Measurements from ENCODE around the gene PIGU.

The PIGU gene

GRCh38 chr20:34575271-34575670, 101.6 kb downstream of the PIGU start:
- no peak for DNase-seq

- DNase-seq, result no peak
Measured at GRCh38 chr20:34574861-34575260, 102.0 kb downstream of the PIGU start.

- DNase-seq, result no peak
Measured at GRCh38 chr20:34574426-34574825, 102.5 kb downstream of the PIGU start.

- DNase-seq, result no peak
Measured at GRCh38 chr20:34573541-34574300, 103.2 kb downstream of the PIGU start.

GRCh38 chr20:34571753-34572152, 105.1 kb downstream of the PIGU start:
- DNase-seq, result no peak

- no peak for DNase-seq
Measured at GRCh38 chr20:34570859-34571306, 106.0 kb downstream of the PIGU start.

GRCh38 chr20:34569598-34569997, 107.3 kb downstream of the PIGU start:
- no peak for DNase-seq

- DNase-seq, result no peak
Measured at GRCh38 chr20:34567892-34568865, 108.7 kb downstream of the PIGU start.

GRCh38 chr20:34566978-34567891, 109.7 kb downstream of the PIGU start:
- DNase-seq, result no peak

- no peak for DNase-seq
Measured at GRCh38 chr20:34564833-34565232, 112.1 kb downstream of the PIGU start.

- no peak for DNase-seq
Measured at GRCh38 chr20:34562641-34563040, 114.3 kb downstream of the PIGU start.

- DNase-seq, result no peak
Measured at GRCh38 chr20:34561661-34562060, 115.2 kb downstream of the PIGU start.

GRCh38 chr20:34560614-34561013, 116.3 kb downstream of the PIGU start:
- DNase-seq, result no peak

- DNase-seq, result no peak
Measured at GRCh38 chr20:34560141-34560523, 116.8 kb downstream of the PIGU start.

- no peak for DNase-seq
Measured at GRCh38 chr20:34559311-34560140, 117.4 kb downstream of the PIGU start.

- peak; percentile 92 for DNase-seq
Measured at GRCh38 chr20:34558320-34559218, 118.3 kb downstream of the PIGU start, which contains the start of gene MAP1LC3A. Gene MAP1LC3A (plus strand): TSS chr20:34558718. CDS start chr20:34558869, 151 bp downstream.

GRCh38 chr20:34557936-34558319, 119.0 kb downstream of the PIGU start:
- DNase-seq, result no peak

GRCh38 chr20:34553366-34553867, 123.5 kb downstream of the PIGU start:
- no peak for DNase-seq

GRCh38 chr20:34552569-34552968, 124.3 kb downstream of the PIGU start:
- no peak for DNase-seq

- no peak for DNase-seq
Measured at GRCh38 chr20:34549929-34550305, 127.0 kb downstream of the PIGU start.

Data from CD4-positive, alpha-beta T cell treated with Interleukin-17A for 4 hours (primary cell).